Ammon's horn (tissue), 1 donor: Measurements from ENCODE around the gene PTPRN2.
"Not testable (repeated sequence)": the region's sequence is repeated elsewhere in the genome, so short reads cannot be mapped to it uniquely, and the experiment has no call there.

ENCODE experiments used
- DNase-seq: peaks from one replicate; pipeline ENCODE4 v3.0.0-alpha.2; 2016; ENCODE audit warnings: low spot score

Gene PTPRN2

GRCh38 chr7:158385496-158386354 lies 201.9 kb downstream of the PTPRN2 start:
- DNase-seq = not testable (repeated sequence)

- no peak for DNase-seq
Observed at GRCh38 chr7:158384746-158385145, 202.9 kb downstream of the PTPRN2 start.

GRCh38 chr7:158383665-158384064 lies 204.0 kb downstream of the PTPRN2 start:
- no peak for DNase-seq

- DNase-seq = no peak
Observed at GRCh38 chr7:158382363-158383254, 205.0 kb downstream of the PTPRN2 start.

- DNase-seq = no peak
Observed at GRCh38 chr7:158381956-158382355, 205.7 kb downstream of the PTPRN2 start.

- DNase-seq = no peak
Observed at GRCh38 chr7:158378978-158379377, 208.6 kb downstream of the PTPRN2 start.

GRCh38 chr7:158377800-158378623 lies 209.6 kb downstream of the PTPRN2 start:
- DNase-seq = no peak

- DNase-seq = not testable (repeated sequence)
Observed at GRCh38 chr7:158376839-158377186, 210.8 kb downstream of the PTPRN2 start.

- DNase-seq = not testable (repeated sequence)
Observed at GRCh38 chr7:158376146-158376838, 211.3 kb downstream of the PTPRN2 start.

GRCh38 chr7:158375034-158375433 lies 212.6 kb downstream of the PTPRN2 start:
- DNase-seq = no peak

- DNase-seq = no peak
Observed at GRCh38 chr7:158374586-158374985, 213.0 kb downstream of the PTPRN2 start.

- no peak for DNase-seq
Observed at GRCh38 chr7:158374146-158374545, 213.5 kb downstream of the PTPRN2 start.

GRCh38 chr7:158373476-158374133 lies 214.0 kb downstream of the PTPRN2 start:
- DNase-seq = no peak

GRCh38 chr7:158372400-158373342 lies 215.0 kb downstream of the PTPRN2 start:
- DNase-seq = no peak

GRCh38 chr7:158371856-158372255 lies 215.8 kb downstream of the PTPRN2 start:
- DNase-seq = no peak

- no peak for DNase-seq
Observed at GRCh38 chr7:158369866-158370265, 217.8 kb downstream of the PTPRN2 start.

GRCh38 chr7:158369290-158369689 lies 218.3 kb downstream of the PTPRN2 start:
- DNase-seq = no peak

- no peak for DNase-seq
Observed at GRCh38 chr7:158368449-158368848, 219.2 kb downstream of the PTPRN2 start.

GRCh38 chr7:158367634-158367982 lies 220.0 kb downstream of the PTPRN2 start:
- no peak for DNase-seq
